ENCODE data around the gene IMPA2.
A peak's percentile ranks its signal among the peaks of the same experiment; 100 is the strongest.
"Not testable (repeated sequence)": the region's sequence is repeated elsewhere in the genome, so short reads cannot be mapped to it uniquely, and the experiment has no call there.

Gene IMPA2

GRCh38 chr18:11962597-11962996, 18.7 kb upstream of the IMPA2 start:
- no peak for DNase-seq (ENCODE audit: low read depth)

- no peak for DNase-seq (ENCODE audit: low read depth)
Measured at GRCh38 chr18:11963991-11964484, 17.3 kb upstream of the IMPA2 start.

- DNase-seq (ENCODE audit: low read depth): no peak
Measured at GRCh38 chr18:11969904-11970835, 11.1 kb upstream of the IMPA2 start.

- DNase-seq (ENCODE audit: low read depth): not testable (repeated sequence)
Measured at GRCh38 chr18:11970836-11971226, 10.5 kb upstream of the IMPA2 start.

GRCh38 chr18:11972371-11973174, 8.7 kb upstream of the IMPA2 start:
- DNase-seq (ENCODE audit: low read depth): no peak

GRCh38 chr18:11974741-11975325, 6.5 kb upstream of the IMPA2 start:
- DNase-seq (ENCODE audit: low read depth): no peak

- DNase-seq (ENCODE audit: low read depth): no peak
Measured at GRCh38 chr18:11975723-11976122, 5.6 kb upstream of the IMPA2 start.

- DNase-seq (ENCODE audit: low read depth): no peak
Measured at GRCh38 chr18:11976315-11977152, 4.8 kb upstream of the IMPA2 start.

- no peak for DNase-seq (ENCODE audit: low read depth)
Measured at GRCh38 chr18:11977153-11977466, 4.2 kb upstream of the IMPA2 start.

- DNase-seq (ENCODE audit: low read depth): no peak
Measured at GRCh38 chr18:11978956-11979355, 2.4 kb upstream of the IMPA2 start.

GRCh38 chr18:11980163-11980493, 1.2 kb upstream of the IMPA2 start:
- DNase-seq (ENCODE audit: low read depth): no peak

- peak; percentile 70 for DNase-seq (ENCODE audit: low read depth)
Measured at GRCh38 chr18:11980494-11981191, 664 bp upstream of the IMPA2 start.

- DNase-seq (ENCODE audit: low read depth): no peak
Measured at GRCh38 chr18:11981543-11982366, 448 bp downstream of the IMPA2 start.

- no peak for DNase-seq (ENCODE audit: low read depth)
Measured at GRCh38 chr18:11982981-11983380, 1.7 kb downstream of the IMPA2 start.

GRCh38 chr18:11983592-11983991, 2.3 kb downstream of the IMPA2 start:
- no peak for DNase-seq (ENCODE audit: low read depth)

- no peak for DNase-seq (ENCODE audit: low read depth)
Measured at GRCh38 chr18:11984091-11984490, 2.8 kb downstream of the IMPA2 start.

- DNase-seq (ENCODE audit: low read depth): no peak
Measured at GRCh38 chr18:11985586-11985985, 4.3 kb downstream of the IMPA2 start.

GRCh38 chr18:11986061-11986460, 4.8 kb downstream of the IMPA2 start:
- no peak for DNase-seq (ENCODE audit: low read depth)

GRCh38 chr18:11987527-11987926, 6.2 kb downstream of the IMPA2 start:
- no peak for DNase-seq (ENCODE audit: low read depth)

- DNase-seq (ENCODE audit: low read depth): no peak
Measured at GRCh38 chr18:11989174-11989573, 7.9 kb downstream of the IMPA2 start.
